Esophagus mucosa (tissue), 1 donor: ENCODE measurements around the gene ZNF300. TPM values are rescaled to one million over a fixed set of nuclear protein-coding genes. Genes with fewer than 3 reads are reported as not detected.
"Not testable (repeated sequence)": the region's sequence is repeated elsewhere in the genome, so short reads cannot be mapped to it uniquely, and the experiment has no call there.

ENCODE experiments used
- ATAC-seq: fragments of 200-7000 bp; cut with Tn5 transposase; one replicate; pipeline ENCODE4 v1.9.1; 2020
- total RNA-seq: library from RNA; stranded (reverse); gene quantifications from one replicate; pipeline ENCODE4 v1.2.4, GENCODE V29; 2023
- donor health status: DM: yes; HTN: yes; CAD: no.

ZNF300 gene
- total RNA-seq, 1 donor from 2014 or later, result 3.5 TPM

- not testable (repeated sequence) for ATAC-seq
These were observed 59.5 kb downstream of the ZNF300 start for GRCh38 chr5:150845185-150845859.

Other genes starting within 250 kb of the ZNF300 start
- not detected for gene MYOZ3, start 243.7 kb downstream of the ZNF300 start, total RNA-seq
- 24.4 TPM for gene RBM22, start 203.9 kb downstream of the ZNF300 start, total RNA-seq
- 49.4 TPM for gene DCTN4, start 146.0 kb downstream of the ZNF300 start, total RNA-seq
- 17.0 TPM for gene SMIM3, start 126.2 kb downstream of the ZNF300 start, total RNA-seq
- not detected for gene IRGM, start 58.5 kb downstream of the ZNF300 start, total RNA-seq
- gene GPX3, start 115.6 kb upstream of the ZNF300 start, total RNA-seq, result 125 TPM
- gene TNIP1, start 176.1 kb upstream of the ZNF300 start, total RNA-seq, result 71.5 TPM